K562 (cell line): ENCODE data around the gene SPTY2D1. TPM values are rescaled to one million over a fixed set of nuclear protein-coding genes. Genes with fewer than 3 reads are reported as not detected.
"Not testable (repeated sequence)": the region's sequence is repeated elsewhere in the genome, so short reads cannot be mapped to it uniquely, and the experiment has no call there.

ENCODE experiments used
- ATAC-seq: fragments of 200-7000 bp; cut with Tn5 transposase; 3 replicates; pipeline ENCODE4 v1.9.1; 2020; ENCODE audit warnings: moderate library complexity
- BruUV-seq: library from RNA; stranded (reverse); fragments of 400-500 nt; replicated peaks from 2 replicates; lab custom pipeline; 2021; lab: Mats Ljungman, UMichigan
- CTCF ChIA-PET: fragments of 300-600 bp; formaldehyde crosslinking; extraction: SDS; loops from one replicate; lab custom pipeline; 2021; ENCODE audit warnings: low intra/inter-chr PET ratio; lab: Yijun Ruan, JAX
- POLR2A ChIA-PET: fragments of 300-600, 350-650 bp; sonication (Branson Sonifier 250); formaldehyde crosslinking; extraction: SDS; loops from one replicate; lab custom pipeline; 2021; ENCODE audit warnings: antibody characterized with exemption, inconsistent platforms; lab: Yijun Ruan, JAX
- DNase-seq, 4 experiments: peaks; one replicate each; pipeline versions ENCODE4 v3.0.0 to v3.0.0-alpha.2; 2011 to 2018; ENCODE audit warnings: low spot score in 3 of 4, mixed read lengths in 3 of 4; ENCODE audit errors: extremely low read depth in 1 of 4
- FAIRE-seq: peaks from 2 replicates; lab custom pipeline; 2011; peaks lifted over from hg19 to GRCh38; lab: Jason Lieb, UNC
- H2AFZ ChIP-seq: 2 replicates; pipeline ENCODE4 v1.6.0; 2011; ENCODE audit warnings: low read depth, low read length, control low read depth, inconsistent platforms
- H3K27ac ChIP-seq: fragments of 200-600 bp; 3 replicates; pipeline ENCODE4 v1.8.0; 2011; ENCODE audit warnings: low read depth, mild to moderate bottlenecking, control low read depth, inconsistent platforms, low read length, moderate library complexity, mixed read lengths; ENCODE audit errors: extremely low read depth
- H3K27me3 ChIP-seq, 2 experiments: fragments of 300-600 bp in 1 of 2; 2 replicates in 1 of 2; 3 replicates in 1 of 2; pipeline versions ENCODE4 v1.6.0 to v1.8.0; 2011; ENCODE audit warnings: inconsistent platforms in 2 of 2, low read length in 2 of 2, mild to moderate bottlenecking in 1 of 2, mixed read lengths in 1 of 2, moderate library complexity in 1 of 2; ENCODE audit not compliant: control insufficient read depth in 2 of 2, insufficient read depth in 2 of 2
- H3K36me3 ChIP-seq: fragments of 300-600 bp; 3 replicates; pipeline ENCODE4 v1.8.0; 2011; ENCODE audit warnings: mild to moderate bottlenecking, low read length, inconsistent platforms; ENCODE audit not compliant: control insufficient read depth, insufficient read depth
- H3K4me1 ChIP-seq, 2 experiments: fragments of 200-600 bp in 1 of 2; replicated peaks in 1 of 2; 2 replicates in 1 of 2; 3 replicates in 1 of 2; pipeline versions ENCODE4 v1.5.1 to v1.8.0; 2011; ENCODE audit warnings: inconsistent platforms in 2 of 2, low read length in 2 of 2, mild to moderate bottlenecking in 1 of 2, mixed read lengths in 1 of 2, moderate library complexity in 1 of 2; ENCODE audit not compliant: control insufficient read depth in 2 of 2, insufficient read depth in 2 of 2
- H3K4me2 ChIP-seq: 2 replicates; pipeline ENCODE4 v1.6.1; 2011; ENCODE audit warnings: low read length, control low read depth, inconsistent platforms, mixed read lengths; ENCODE audit not compliant: insufficient read depth
- H3K4me3 ChIP-seq: fragments of 200-600 bp; sonication (generic), shearing (Covaris generic); 2 replicates; pipeline ENCODE4 v1.5.1; 2016; ENCODE audit warnings: control low read depth, inconsistent platforms
- H3K79me2 ChIP-seq: fragments of 200-600 bp; 3 replicates; pipeline ENCODE4 v1.8.0; 2011; ENCODE audit warnings: low read length, inconsistent platforms; ENCODE audit not compliant: control insufficient read depth, insufficient read depth
- H3K9ac ChIP-seq, 2 experiments: 2 replicates each; pipeline versions ENCODE4 v1.6.0 to v1.6.1; 2011; ENCODE audit warnings: low read depth in 2 of 2, low read length in 2 of 2, control low read depth in 1 of 2, inconsistent platforms in 1 of 2, mild to moderate bottlenecking in 1 of 2, mixed read lengths in 1 of 2; ENCODE audit not compliant: insufficient read depth in 1 of 2
- H3K9me1 ChIP-seq: one replicate; pipeline ENCODE4 v1.6.0; 2011; ENCODE audit warnings: inconsistent platforms, mild to moderate bottlenecking, low read length, moderate library complexity; ENCODE audit not compliant: control insufficient read depth, insufficient read depth
- H3K9me3 ChIP-seq: replicated peaks from 2 replicates; pipeline ENCODE4 v1.5.1; 2011; ENCODE audit warnings: low read depth, low read length, inconsistent platforms; ENCODE audit not compliant: control insufficient read depth, insufficient read depth
- H4K20me1 ChIP-seq: replicated peaks from 2 replicates; pipeline ENCODE4 v1.6.1; 2011; ENCODE audit warnings: low read length, inconsistent platforms, mixed read lengths; ENCODE audit not compliant: control insufficient read depth, insufficient read depth
- BDP1 ChIP-seq: IDR thresholded peaks from 3 replicates; pipeline ENCODE4 v1.6.1; 2011; ENCODE audit not compliant: insufficient read length, insufficient read depth
- DACH1 ChIP-seq: fragments of 450-650 bp; IDR thresholded peaks from 2 replicates; pipeline ENCODE4 v1.6.1; 2018; ENCODE audit not compliant: partially characterized antibody
- NFRKB ChIP-seq: fragments of 450-650 bp; IDR thresholded peaks from 2 replicates; pipeline ENCODE4 v1.6.1; 2016; ENCODE audit warnings: low read depth
- PHTF2 ChIP-seq: fragments of 250-450 bp; sonication (Bioruptor Pico); IDR thresholded peaks from 2 replicates; pipeline ENCODE4 v1.5.0; 2021; ENCODE audit warnings: mild to moderate bottlenecking
- ZZZ3 ChIP-seq: fragments of 450-650 bp; IDR thresholded peaks from 2 replicates; pipeline ENCODE4 v1.6.1; 2016; ENCODE audit warnings: antibody characterized with exemption, mild to moderate bottlenecking, moderate library complexity
- WGBS: fragments of 100-300 bp; shearing (Covaris generic); methylation state at CpG from one replicate; pipeline ENCODE4 v1.1.6; 2016; ENCODE audit warnings: low coverage, mixed read lengths; ENCODE audit not compliant: insufficient coverage; ENCODE audit errors: missing lambda C conversion rate; 5-methylcytosine and 5-hydroxymethylcytosine counted together
- in situ Hi-C: fragments of 300-500 bp; cut with MboI; formaldehyde crosslinking; loops from 4 replicates; pipeline ENCODE4 v1.15.0; 2018; ENCODE audit warnings: inconsistent platforms, mixed read lengths
- intact Hi-C: fragments of 100-400 bp; cut with micrococcal nuclease; formaldehyde crosslinking; loops from 2 replicates; pipeline ENCODE4 v1.14.2; 2022
- polyA plus RNA-seq, 8 experiments: library from polyadenylated mRNA; depleted of rRNA in 4 of 8; stranded (reverse) in 5 of 8; unstranded in 3 of 8; fragments of >200 nt; fragmentation: Nextera tagmentation in 2 of 8; fragmentation: Illumina TruSeq in 1 of 8; extraction: Ambion mirVana in 2 of 8; extraction: Trizol in 1 of 8; gene quantifications; 2 replicates each; pipeline versions ENCODE4 v1.2.1 to v1.2.3, GENCODE V29; 2011 to 2014; ENCODE audit warnings: inconsistent platforms in 1 of 8, missing spikeins in 1 of 8
- total RNA-seq, 7 experiments: library from RNA; depleted of rRNA in 6 of 7; stranded (reverse); fragments of >200 nt in 6 of 7; fragmentation: Illumina TruSeq in 2 of 7; extraction: Trizol in 2 of 7; gene quantifications; 2 replicates each; pipeline versions ENCODE4 v1.2.1 to v1.2.3, GENCODE V29; 2011 to 2021; ENCODE audit warnings: low replicate concordance in 1 of 7
- TF ChIP-seq, protein P1 (sequence below): fragments of 450-650 bp; formaldehyde crosslinking; IDR thresholded peaks from 2 replicates; pipeline ENCODE4 v1.4.0; 2022; ENCODE audit warnings: missing genetic modification characterization
- TF ChIP-seq, protein P2 (sequence below): fragments of 250-450 bp; sonication (Bioruptor Pico); IDR thresholded peaks from 2 replicates; pipeline ENCODE4 v1.8.0; 2022; ENCODE audit warnings: moderate library complexity, mild to moderate bottlenecking, inconsistent platforms
- TF ChIP-seq, protein P3 (sequence below): fragments of 450-650 bp; IDR thresholded peaks from 2 replicates; pipeline ENCODE4 v1.6.1; 2016; ENCODE audit warnings: antibody characterized with exemption

The SPTY2D1 gene
- total and polyA plus RNA-seq, 9 of the 15 experiments (the other 6 are each of a cell fraction or from before 2014, with no cell fraction given), result 3.2 to 32.1 (median 12.9) TPM

DNA sequence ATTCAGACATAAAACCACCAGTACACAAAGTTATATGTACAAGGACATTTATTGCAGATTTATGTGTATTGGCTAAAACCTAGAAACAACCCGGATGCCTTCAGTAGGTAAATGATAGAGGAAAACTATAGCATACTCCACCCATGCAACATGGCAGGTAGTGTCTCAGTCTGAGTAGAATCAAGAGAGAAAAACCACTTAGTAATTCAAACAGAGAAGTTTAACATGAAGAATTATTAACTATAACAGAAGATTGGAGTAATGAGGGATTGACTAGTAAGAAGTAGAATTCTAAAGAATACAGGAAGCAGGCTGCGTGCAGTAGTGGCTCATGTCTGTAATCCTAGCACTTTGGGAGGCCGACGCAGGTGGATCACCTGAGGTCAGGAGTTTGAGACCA lies 16.2 kb upstream of the SPTY2D1 start (continued):
- TF ChIP-seq, protein P1, sequence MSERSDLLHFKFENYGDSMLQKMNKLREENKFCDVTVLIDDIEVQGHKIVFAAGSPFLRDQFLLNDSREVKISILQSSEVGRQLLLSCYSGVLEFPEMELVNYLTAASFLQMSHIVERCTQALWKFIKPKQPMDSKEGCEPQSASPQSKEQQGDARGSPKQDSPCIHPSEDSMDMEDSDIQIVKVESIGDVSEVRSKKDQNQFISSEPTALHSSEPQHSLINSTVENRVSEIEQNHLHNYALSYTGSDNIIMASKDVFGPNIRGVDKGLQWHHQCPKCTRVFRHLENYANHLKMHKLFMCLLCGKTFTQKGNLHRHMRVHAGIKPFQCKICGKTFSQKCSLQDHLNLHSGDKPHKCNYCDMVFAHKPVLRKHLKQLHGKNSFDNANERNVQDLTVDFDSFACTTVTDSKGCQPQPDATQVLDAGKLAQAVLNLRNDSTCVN (CRISPR knock-in tag), result no peak
- TF ChIP-seq ZZZ3 (no peak), BDP1 (no peak), PHTF2 (CRISPR knock-in tag) (no peak), NFRKB (no peak), DACH1 (no peak)
- TF ChIP-seq, protein P2, sequence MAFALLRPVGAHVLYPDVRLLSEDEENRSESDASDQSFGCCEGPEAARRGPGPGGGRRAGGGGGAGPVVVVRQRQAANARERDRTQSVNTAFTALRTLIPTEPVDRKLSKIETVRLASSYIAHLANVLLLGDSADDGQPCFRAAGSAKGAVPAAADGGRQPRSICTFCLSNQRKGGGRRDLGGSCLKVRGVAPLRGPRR (CRISPR knock-in tag), result no peak
- TF ChIP-seq, protein P3, sequence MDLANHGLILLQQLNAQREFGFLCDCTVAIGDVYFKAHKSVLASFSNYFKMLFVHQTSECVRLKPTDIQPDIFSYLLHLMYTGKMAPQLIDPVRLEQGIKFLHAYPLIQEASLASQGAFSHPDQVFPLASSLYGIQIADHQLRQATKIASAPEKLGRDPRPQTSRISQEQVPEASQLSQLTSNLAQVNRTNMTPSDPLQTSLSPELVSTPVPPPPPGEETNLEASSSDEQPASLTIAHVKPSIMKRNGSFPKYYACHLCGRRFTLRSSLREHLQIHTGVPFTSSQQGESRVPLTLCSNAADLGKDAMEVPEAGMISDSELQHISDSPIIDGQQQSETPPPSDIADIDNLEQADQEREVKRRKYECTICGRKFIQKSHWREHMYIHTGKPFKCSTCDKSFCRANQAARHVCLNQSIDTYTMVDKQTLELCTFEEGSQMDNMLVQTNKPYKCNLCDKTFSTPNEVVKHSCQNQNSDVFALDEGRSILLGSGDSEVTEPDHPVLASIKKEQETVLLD, result no peak

DNA sequence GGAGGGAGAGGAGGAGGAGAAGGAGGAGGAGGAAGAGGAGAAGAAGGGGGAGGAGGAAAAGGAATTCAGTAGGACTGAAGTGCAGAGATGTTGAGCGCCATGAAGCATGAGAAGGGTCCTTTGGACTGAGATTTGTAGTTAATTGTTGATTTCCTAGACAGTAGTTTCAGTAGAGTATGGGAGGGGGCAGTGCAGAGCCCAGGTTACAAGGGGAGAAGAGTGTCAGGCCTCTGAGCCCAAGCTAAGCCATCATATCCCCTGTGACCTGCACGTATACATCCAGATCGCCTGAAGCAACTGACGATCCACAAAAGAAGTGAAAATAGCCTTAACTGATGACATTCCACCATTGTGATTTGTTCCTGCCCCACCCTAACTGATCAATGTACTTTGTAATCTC lies 8.9 kb upstream of the SPTY2D1 start:
- H3K4me2 ChIP-seq, H3K9me3 ChIP-seq, H4K20me1 ChIP-seq, DNase-seq, FAIRE-seq, H3K27me3 ChIP-seq, H3K9me1 ChIP-seq, H3K9ac ChIP-seq, H3K27ac ChIP-seq, H3K4me1 ChIP-seq, BruUV-seq, H3K36me3 ChIP-seq, POLR2A ChIA-PET, H3K4me3 ChIP-seq, CTCF ChIA-PET, H2AFZ ChIP-seq, H3K79me2 ChIP-seq, in situ Hi-C loops: not testable (repeated sequence)
- 46% methylated on average over 4 of the region's 4 CpGs for WGBS
- ATAC-seq, result peak; percentile 60; the same call in 1 of the 3 replicates
- intact Hi-C loops, result loop anchor here (10.0 kb wide), 1 partner anchor 248 kb away; the partner anchor contains the start of gene LDHA
